Tracheal epithelial cell (primary cell): ENCODE results near the gene CD5L. TPM values are rescaled to one million over a fixed set of nuclear protein-coding genes. Genes with fewer than 3 reads are reported as not detected.

Experiments
- total RNA-seq: library from RNA; depleted of rRNA; stranded (reverse); fragments of >200 nt; gene quantifications from 2 replicates; pipeline ENCODE4 v1.2.1, GENCODE V29; 2014

Gene CD5L
- total RNA-seq = not detected in 2 replicates

GRCh38 chr1:157841708-157842107 is at the start of gene CD5L:
Gene CD5L (minus strand): TSS chr1:157841808. CDS start chr1:157841701, 107 bp downstream.

GRCh38 chr1:157819896-157820295 is 21.7 kb downstream of the CD5L start, which contains the start of gene FCRL1:
Gene FCRL1 (minus strand): TSS chr1:157820120. CDS start chr1:157820037, 83 bp downstream.

Other genes starting within 250 kb of the CD5L start
- not detected in 2 replicates for gene FCRL4, start 243.7 kb downstream of the CD5L start, total RNA-seq
- 0.21 TPM in 1 of 2 replicates, not detected in the other for gene FCRL3, start 141.0 kb downstream of the CD5L start, total RNA-seq
- not detected in 2 replicates for gene FCRL2, start 64.7 kb downstream of the CD5L start, total RNA-seq
- gene FCRL1, start 21.7 kb downstream of the CD5L start, total RNA-seq = not detected in 2 replicates
- 26.6 and 71.6 TPM in 2 replicates for gene KIRREL1, start 151.8 kb upstream of the CD5L start, total RNA-seq